Stomach (tissue), 4 donors: Measurements from ENCODE around the gene DNAH1.

Experiments used
- EP300 ChIP-seq: sonication (generic); formaldehyde crosslinking; IDR thresholded peaks from one replicate; pipeline ENCODE4 v1.6.1; 2017; ENCODE audit warnings: antibody characterized with exemption
- POLR2A ChIP-seq, 4 donors: fragments of 450-650 bp; IDR thresholded peaks; one replicate each; pipeline ENCODE4 v1.6.1; 2016; ENCODE audit warnings: antibody characterized with exemption in 4 of 4, control low read depth in 2 of 4, mild to moderate bottlenecking in 1 of 4, moderate library complexity in 1 of 4
- POLR2AphosphoS5 ChIP-seq, 3 donors: sonication (generic); formaldehyde crosslinking; IDR thresholded peaks; one replicate each; pipeline ENCODE4 v1.6.1; 2016; ENCODE audit warnings: antibody characterized with exemption in 3 of 3
- TF ChIP-seq, protein P1 (sequence below), 7 experiments: fragments of 450-650 bp in 4 of 7; fragments of 200-600 bp in 3 of 7; sonication (generic) in 3 of 7; IDR thresholded peaks; one replicate each; pipeline ENCODE4 v1.5.1; 2016 to 2019; ENCODE audit warnings: antibody characterized with exemption in 7 of 7, control low read depth in 2 of 7, mild to moderate bottlenecking in 1 of 7

DNA sequence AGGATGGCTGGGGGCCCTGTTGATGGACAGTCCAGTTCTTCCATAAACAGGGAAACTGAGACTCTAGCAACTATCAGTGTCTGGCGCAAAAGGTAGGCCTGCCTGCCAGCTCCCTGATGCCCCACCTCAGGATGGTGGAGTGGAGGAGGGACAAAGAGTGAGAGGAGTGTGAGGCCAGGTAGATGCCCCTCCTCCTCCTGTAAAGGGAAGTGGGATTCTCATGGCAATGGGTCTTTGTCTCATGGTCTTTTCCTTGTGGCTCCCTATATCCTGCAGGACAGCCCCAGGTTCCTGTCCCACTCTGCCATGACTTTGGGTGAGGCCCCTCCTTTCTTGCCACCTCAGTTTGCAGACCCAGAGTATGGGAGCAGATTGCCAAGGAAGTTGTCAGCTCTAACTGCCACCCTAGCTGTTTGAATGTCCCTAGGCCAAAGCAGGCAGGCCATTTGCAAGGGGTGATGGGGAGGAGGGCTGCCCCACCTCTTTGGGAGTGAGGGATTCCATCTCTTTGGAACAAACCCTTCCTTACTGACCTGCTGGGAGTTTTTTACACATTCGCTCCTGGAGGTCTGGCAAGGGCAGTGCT is 2.8 kb upstream of the DNAH1 start:
- TF ChIP-seq, protein P1, sequence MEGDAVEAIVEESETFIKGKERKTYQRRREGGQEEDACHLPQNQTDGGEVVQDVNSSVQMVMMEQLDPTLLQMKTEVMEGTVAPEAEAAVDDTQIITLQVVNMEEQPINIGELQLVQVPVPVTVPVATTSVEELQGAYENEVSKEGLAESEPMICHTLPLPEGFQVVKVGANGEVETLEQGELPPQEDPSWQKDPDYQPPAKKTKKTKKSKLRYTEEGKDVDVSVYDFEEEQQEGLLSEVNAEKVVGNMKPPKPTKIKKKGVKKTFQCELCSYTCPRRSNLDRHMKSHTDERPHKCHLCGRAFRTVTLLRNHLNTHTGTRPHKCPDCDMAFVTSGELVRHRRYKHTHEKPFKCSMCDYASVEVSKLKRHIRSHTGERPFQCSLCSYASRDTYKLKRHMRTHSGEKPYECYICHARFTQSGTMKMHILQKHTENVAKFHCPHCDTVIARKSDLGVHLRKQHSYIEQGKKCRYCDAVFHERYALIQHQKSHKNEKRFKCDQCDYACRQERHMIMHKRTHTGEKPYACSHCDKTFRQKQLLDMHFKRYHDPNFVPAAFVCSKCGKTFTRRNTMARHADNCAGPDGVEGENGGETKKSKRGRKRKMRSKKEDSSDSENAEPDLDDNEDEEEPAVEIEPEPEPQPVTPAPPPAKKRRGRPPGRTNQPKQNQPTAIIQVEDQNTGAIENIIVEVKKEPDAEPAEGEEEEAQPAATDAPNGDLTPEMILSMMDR (IDR thresholded peaks at IDR 0.05): no peak
- no peak for TF ChIP-seq POLR2AphosphoS5 (IDR thresholded peaks at IDR 0.05)
- TF ChIP-seq EP300: no peak
- no peak for TF ChIP-seq POLR2A (IDR thresholded peaks at IDR 0.05)
